PC-9 (cell line): ENCODE measurements around the gene BCL2L14. TPM values are rescaled to one million over a fixed set of nuclear protein-coding genes. Genes with fewer than 3 reads are reported as not detected.

Source experiments
- BruUV-seq: library from RNA; stranded (reverse); fragments of 400-500 nt; replicated peaks from 2 replicates; lab custom pipeline; 2021; lab: Mats Ljungman, UMichigan
- CTCF ChIA-PET: fragments of 300-600 bp; sonication (Branson Sonifier 250); formaldehyde crosslinking; loops from one replicate; lab custom pipeline; 2022; ENCODE audit warnings: antibody characterized with exemption; lab: Charles Lee
- POLR2A ChIA-PET: fragments of 300-600 bp; sonication (Branson Sonifier 250); formaldehyde crosslinking; loops from one replicate; lab custom pipeline; 2022; ENCODE audit warnings: antibody characterized with exemption; ENCODE audit not compliant: unreplicated experiment; lab: Charles Lee
- DNase-seq, 2 experiments: peaks; one replicate each; pipeline versions ENCODE4 v3.0.0 to v3.0.0-alpha.2; 2015 to 2022; ENCODE audit warnings: mixed read lengths in 1 of 2
- H2AFZ ChIP-seq: fragments of 200-600 bp; sonication (generic); 2 replicates; pipeline ENCODE4 v1.8.1; 2017; ENCODE audit warnings: antibody characterized with exemption
- H3F3A ChIP-seq: fragments of 200-600 bp; sonication (generic); 2 replicates; pipeline ENCODE4 v1.8.1; 2017; ENCODE audit warnings: antibody characterized with exemption, mild to moderate bottlenecking, low read depth; ENCODE audit not compliant: insufficient read depth
- H3K27ac ChIP-seq: fragments of 200-600 bp; sonication (generic); 2 replicates; pipeline ENCODE4 v1.6.1; 2016; ENCODE audit warnings: mixed run types
- H3K27me3 ChIP-seq: fragments of 200-600 bp; sonication (generic); 2 replicates; pipeline ENCODE4 v1.6.1; 2016; ENCODE audit warnings: low read depth, mixed run types; ENCODE audit not compliant: insufficient read depth
- H3K36me3 ChIP-seq: fragments of 200-600 bp; sonication (generic); 2 replicates; pipeline ENCODE4 v1.6.1; 2016; ENCODE audit warnings: low read depth, mixed run types
- H3K4me1 ChIP-seq: fragments of 200-600 bp; sonication (generic); replicated peaks from 2 replicates; pipeline ENCODE4 v1.6.1; 2016; ENCODE audit warnings: mixed run types; ENCODE audit not compliant: insufficient read depth
- H3K4me2 ChIP-seq: fragments of 200-600 bp; sonication (generic); 2 replicates; pipeline ENCODE4 v1.6.1; 2017; ENCODE audit warnings: mixed run types
- H3K4me3 ChIP-seq: fragments of 200-600 bp; sonication (generic); 2 replicates; pipeline ENCODE4 v1.6.1; 2016; ENCODE audit warnings: mixed run types
- H3K79me2 ChIP-seq: fragments of 200-600 bp; sonication (generic); 2 replicates; pipeline ENCODE4 v1.6.1; 2017; ENCODE audit warnings: low read depth, mixed run types
- H3K9me2 ChIP-seq: fragments of 200-600 bp; sonication (generic); 2 replicates; pipeline ENCODE4 v1.8.1; 2017; ENCODE audit warnings: mild to moderate bottlenecking; ENCODE audit not compliant: insufficient read depth
- H3K9me3 ChIP-seq: fragments of 200-600 bp; sonication (generic); 2 replicates; pipeline ENCODE4 v1.8.1; 2016; ENCODE audit warnings: low read depth; ENCODE audit not compliant: insufficient read depth
- H4K20me1 ChIP-seq: fragments of 200-600 bp; sonication (generic); 2 replicates; pipeline ENCODE4 v1.8.1; 2017; ENCODE audit not compliant: insufficient read depth
- EZH2 ChIP-seq: fragments of 200-600 bp; sonication (generic); IDR thresholded peaks from 2 replicates; pipeline ENCODE4 v1.8.0; 2017; ENCODE audit warnings: antibody characterized with exemption, low read depth
- intact Hi-C: fragments of 100-400 bp; cut with micrococcal nuclease; formaldehyde crosslinking; loops from one replicate; pipeline ENCODE4 v1.10.0; 2022; ENCODE audit not compliant: unreplicated experiment
- total RNA-seq: library from RNA; stranded (reverse); gene quantifications from 2 replicates; pipeline ENCODE4 v1.2.3, GENCODE V29; 2021
- TF ChIP-seq, protein P1 (sequence below): fragments of 200-600 bp; sonication (generic); conservative IDR thresholded peaks from 2 replicates; pipeline ENCODE4 v1.6.1; 2017; ENCODE audit warnings: mixed run types, antibody characterized with exemption, mild to moderate bottlenecking, moderate library complexity

Gene BCL2L14
- total RNA-seq, 1 experiment from 2014 or later = 6.0 TPM

DNA sequence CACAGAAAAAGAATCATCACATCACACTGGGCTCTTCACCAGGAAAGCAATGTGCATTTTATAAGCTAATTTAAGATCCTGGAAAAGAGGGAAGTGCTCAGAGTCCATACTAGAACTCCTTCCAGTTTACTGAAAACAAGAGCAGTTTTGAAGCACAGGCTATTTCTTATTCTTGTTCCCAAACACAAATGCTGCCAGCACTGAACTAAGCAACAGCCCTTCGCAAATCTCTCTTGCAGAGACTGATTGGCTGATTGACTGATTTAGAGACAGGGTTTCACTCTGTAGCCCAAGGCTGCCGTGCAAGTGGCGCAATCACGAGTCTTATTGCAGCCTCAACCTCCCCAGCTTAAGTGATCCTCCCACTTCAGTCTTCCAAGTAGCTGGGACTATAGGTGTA is 44.8 kb downstream of the BCL2L14 start:
- no peaks in the 10 kb centered on the region for H3K27me3 ChIP-seq
- H3K4me3 ChIP-seq = no peak overlapping the region
- DNase-seq = no peak
- no peaks in the 10 kb centered on the region for H3K79me2 ChIP-seq
- H3K4me2 ChIP-seq = no peak overlapping the region
- ChIA-PET POLR2A (no interaction called here), CTCF (no interaction called here)
- no peaks in the 10 kb centered on the region for H3K36me3 ChIP-seq
- H4K20me1 ChIP-seq = no peaks in the 10 kb centered on the region
- H3K4me1 ChIP-seq = no peaks in the 10 kb centered on the region
- H3K9me3 ChIP-seq = no peaks in the 10 kb centered on the region
- H3F3A ChIP-seq = no peaks in the 10 kb centered on the region; the same call in 1 of the 2 replicates
- TF ChIP-seq EZH2 = no peak
- TF ChIP-seq, protein P1, sequence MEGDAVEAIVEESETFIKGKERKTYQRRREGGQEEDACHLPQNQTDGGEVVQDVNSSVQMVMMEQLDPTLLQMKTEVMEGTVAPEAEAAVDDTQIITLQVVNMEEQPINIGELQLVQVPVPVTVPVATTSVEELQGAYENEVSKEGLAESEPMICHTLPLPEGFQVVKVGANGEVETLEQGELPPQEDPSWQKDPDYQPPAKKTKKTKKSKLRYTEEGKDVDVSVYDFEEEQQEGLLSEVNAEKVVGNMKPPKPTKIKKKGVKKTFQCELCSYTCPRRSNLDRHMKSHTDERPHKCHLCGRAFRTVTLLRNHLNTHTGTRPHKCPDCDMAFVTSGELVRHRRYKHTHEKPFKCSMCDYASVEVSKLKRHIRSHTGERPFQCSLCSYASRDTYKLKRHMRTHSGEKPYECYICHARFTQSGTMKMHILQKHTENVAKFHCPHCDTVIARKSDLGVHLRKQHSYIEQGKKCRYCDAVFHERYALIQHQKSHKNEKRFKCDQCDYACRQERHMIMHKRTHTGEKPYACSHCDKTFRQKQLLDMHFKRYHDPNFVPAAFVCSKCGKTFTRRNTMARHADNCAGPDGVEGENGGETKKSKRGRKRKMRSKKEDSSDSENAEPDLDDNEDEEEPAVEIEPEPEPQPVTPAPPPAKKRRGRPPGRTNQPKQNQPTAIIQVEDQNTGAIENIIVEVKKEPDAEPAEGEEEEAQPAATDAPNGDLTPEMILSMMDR = no peak
- intact Hi-C loops = no loop called here
- H2AFZ ChIP-seq = no peak overlapping the region
- no peak overlapping the region for H3K27ac ChIP-seq
- no TSS peak for BruUV-seq
- no peaks in the 10 kb centered on the region for H3K9me2 ChIP-seq

GRCh38 chr12:12116677-12117076 is 45.9 kb downstream of the BCL2L14 start:
- no peaks in the 10 kb centered on the region for H4K20me1 ChIP-seq
- ChIA-PET CTCF (no interaction called here), POLR2A (interaction anchor here (0.6 kb wide), 1 partner anchor 148 kb away, joined by 5 read pairs; no protein-coding TSS in a partner anchor)
- no TSS peak for BruUV-seq
- no peak for TF ChIP-seq EZH2
- TF ChIP-seq, protein P1 = no peak
- H3K27me3 ChIP-seq = no peaks in the 10 kb centered on the region
- H3K9me3 ChIP-seq = no peaks in the 10 kb centered on the region
- intact Hi-C loops = no loop called here
- DNase-seq = no peak
- H3F3A ChIP-seq = no peaks in the 10 kb centered on the region; the same call in 1 of the 2 replicates
- H3K9me2 ChIP-seq = no peaks in the 10 kb centered on the region
- H3K4me3 ChIP-seq = no peak overlapping the region
- H3K79me2 ChIP-seq = no peaks in the 10 kb centered on the region
- no peaks in the 10 kb centered on the region for H3K36me3 ChIP-seq
- no peaks in the 10 kb centered on the region for H3K4me1 ChIP-seq
- no peak overlapping the region for H3K4me2 ChIP-seq
- no peak overlapping the region for H3K27ac ChIP-seq
- H2AFZ ChIP-seq = no peak overlapping the region

DNA sequence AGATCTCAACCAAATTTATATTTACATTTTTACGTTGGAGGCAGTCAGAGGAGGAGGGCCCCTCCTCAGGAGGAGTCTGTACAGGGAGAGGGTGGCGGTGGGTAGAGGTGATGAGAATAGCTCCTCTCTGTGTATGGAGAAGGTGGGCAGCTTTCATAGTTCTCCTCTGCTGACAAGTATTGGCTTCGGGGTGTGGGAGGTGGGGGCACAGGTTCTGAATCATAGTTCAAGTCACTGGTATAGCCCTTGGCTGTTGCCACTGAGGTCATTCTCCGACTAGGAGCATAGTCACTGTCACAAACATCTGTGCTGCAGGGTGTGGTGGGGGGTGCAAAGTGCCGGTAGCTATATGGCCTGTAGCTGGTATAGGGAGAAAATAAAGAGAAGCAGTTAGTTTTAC is 50.3 kb downstream of the BCL2L14 start:
- Histone ChIP-seq H3K9me3 (no peaks in the 10 kb centered on the region), H4K20me1 (no peaks in the 10 kb centered on the region), H3F3A (no peaks in the 10 kb centered on the region), H3K79me2 (no peaks in the 10 kb centered on the region), H3K36me3 (peaks cover 6% of the 10 kb centered on the region; the same call in 1 of the 2 replicates), H3K27me3 (no peaks in the 10 kb centered on the region), H3K4me3 (no peak overlapping the region), H3K9me2 (no peaks in the 10 kb centered on the region), H3K4me2 (no peak overlapping the region), H3K4me1 (no peaks in the 10 kb centered on the region), H2AFZ (no peak overlapping the region), H3K27ac (no peak overlapping the region)
- TF ChIP-seq, protein P1 = no peak
- TF ChIP-seq EZH2 = no peak
- no peak for DNase-seq
- intact Hi-C loops = no loop called here
- CTCF ChIA-PET = interaction anchor here (0.5 kb wide), 1 partner anchor 558 kb away, joined by 5 read pairs; no protein-coding TSS in a partner anchor
- POLR2A ChIA-PET = no interaction called here
- no TSS peak for BruUV-seq
